Measurements from ENCODE around the gene ACTL6A.

DNA sequence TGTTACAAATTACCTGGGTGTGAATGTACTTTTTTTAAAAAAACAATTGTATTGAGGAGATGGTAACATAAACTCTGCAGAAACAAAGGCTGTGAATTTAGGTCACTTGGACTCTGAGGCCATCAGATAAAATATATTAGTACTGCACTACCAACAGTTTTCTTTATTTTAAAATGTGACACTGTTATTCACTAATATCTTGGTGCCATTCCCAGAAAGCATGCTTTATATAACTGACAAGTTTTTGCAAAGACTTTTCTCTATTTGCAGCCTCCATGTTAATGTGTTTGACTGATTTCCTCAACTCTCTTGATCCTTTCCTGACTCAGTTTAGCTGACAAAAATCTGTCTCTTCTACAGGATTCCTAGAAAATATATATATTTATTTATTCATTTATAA is 26.5 kb upstream of the ACTL6A start:
- TF ChIP-seq POLR2A (IDR thresholded peaks at IDR 0.05) (no peak), CTCF (IDR thresholded peaks at IDR 0.05) (no peak)
